ELF-1 (cell line): Measurements from ENCODE around the gene DNAH11.
A peak's percentile ranks its signal among the peaks of the same experiment; 100 is the strongest.
"Not testable (repeated sequence)": the region's sequence is repeated elsewhere in the genome, so short reads cannot be mapped to it uniquely, and the experiment has no call there.

Experiments
- DNase-seq: peaks from one replicate; pipeline ENCODE4 v3.0.0-alpha.2; 2016; ENCODE audit warnings: low read depth, low spot score

DNAH11 gene

DNA sequence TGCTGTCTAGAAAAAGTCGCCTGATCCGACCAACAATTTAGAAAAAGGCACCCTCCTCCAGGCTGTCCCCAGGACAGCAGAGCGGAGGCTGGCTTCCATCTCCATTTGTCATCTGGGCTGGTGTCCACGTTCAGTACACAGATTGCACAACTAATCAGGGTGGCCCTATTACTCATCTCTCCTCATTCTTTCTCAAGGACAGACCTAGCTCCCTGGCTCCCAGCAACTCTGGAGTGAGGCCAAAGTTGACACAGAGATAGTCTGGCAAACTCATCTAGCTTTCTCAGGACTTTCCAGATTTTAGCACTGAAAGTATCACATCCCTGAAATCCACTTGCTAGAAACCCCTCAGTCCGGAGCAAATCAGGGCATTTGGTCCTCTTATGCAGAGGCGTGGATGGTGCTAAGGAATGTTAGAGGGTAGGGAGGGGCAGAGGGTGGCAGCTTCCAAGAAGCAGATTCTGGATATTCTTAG, 75.1 kb downstream of the DNAH11 start:
- DNase-seq = peak; percentile 59

DNA sequence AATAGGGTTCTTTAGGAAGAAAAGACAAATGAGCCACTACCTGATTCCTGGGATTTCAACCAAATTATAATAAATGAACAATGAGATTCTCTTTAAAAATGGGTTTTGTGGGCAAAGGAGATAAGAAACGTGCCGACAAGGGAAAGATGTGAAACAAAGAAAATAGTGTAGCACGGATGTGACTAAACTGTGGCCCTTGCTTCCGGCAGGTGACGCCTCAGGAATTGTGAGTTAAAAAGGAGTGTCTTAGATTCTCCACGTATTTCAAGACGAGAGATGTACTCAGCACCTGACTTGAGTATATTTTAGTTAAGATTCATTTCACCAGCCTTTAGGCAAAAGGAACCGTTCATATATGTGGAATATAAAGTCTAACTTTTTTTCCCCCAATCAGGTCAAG, 75.9 kb downstream of the DNAH11 start:
- no peak for DNase-seq

DNA sequence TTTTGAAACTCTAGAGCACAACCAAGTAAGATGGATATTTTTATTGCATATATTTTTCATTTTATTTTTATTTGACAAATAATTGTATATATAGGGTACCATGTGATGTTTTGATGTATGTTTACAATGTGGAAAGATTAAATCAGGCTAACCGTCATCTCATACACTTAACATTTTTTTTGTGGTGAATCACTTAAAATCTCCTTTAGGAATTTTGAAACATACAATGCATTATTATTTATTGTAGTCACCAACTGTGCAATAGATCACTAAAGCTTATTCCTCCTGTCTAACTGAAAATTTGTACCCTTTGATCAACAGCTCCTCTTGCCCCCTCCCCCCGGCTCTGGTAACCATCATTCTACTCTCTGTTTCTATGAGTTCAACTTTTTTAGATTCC, 77.2 kb downstream of the DNAH11 start:
- DNase-seq = no peak

DNA sequence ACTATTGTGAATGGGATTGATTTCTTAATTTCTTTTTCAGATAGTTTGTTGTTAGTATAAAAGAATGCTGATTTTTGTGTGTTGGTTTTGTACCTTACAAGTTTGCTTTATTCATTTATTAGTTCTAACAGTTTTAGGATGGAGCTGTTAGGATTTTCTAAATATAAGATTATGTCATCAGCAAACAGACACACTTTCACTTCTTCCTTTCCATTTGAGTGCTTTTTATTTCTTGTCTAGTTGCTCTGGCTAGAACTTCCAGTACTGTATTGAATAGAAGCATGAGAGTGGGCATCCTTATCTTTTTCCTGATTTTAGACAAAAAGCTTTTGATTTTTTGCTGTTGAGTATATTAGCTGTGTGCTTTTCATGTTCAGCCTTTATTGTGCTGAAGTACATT, 81.5 kb downstream of the DNAH11 start:
- DNase-seq = no peak

DNA sequence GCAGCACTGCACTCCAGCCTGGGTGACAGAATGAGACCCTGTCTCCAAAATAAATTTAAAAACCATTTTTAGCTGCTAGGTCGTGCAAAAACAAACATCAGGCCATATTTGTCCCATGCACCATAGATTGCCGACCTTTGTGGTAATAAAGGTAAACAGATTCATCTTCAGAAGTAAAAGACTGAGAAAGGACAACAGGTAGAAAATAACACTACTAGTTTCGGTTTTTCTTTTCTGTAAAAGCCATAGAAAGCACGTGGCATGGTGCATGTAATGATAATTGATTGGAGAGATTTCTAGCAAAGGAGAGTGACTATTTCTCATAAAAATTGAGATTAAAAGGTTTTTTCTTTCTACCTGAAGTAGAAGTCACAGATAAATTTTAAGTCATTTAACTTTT, 93.9 kb downstream of the DNAH11 start:
- no peak for DNase-seq

DNA sequence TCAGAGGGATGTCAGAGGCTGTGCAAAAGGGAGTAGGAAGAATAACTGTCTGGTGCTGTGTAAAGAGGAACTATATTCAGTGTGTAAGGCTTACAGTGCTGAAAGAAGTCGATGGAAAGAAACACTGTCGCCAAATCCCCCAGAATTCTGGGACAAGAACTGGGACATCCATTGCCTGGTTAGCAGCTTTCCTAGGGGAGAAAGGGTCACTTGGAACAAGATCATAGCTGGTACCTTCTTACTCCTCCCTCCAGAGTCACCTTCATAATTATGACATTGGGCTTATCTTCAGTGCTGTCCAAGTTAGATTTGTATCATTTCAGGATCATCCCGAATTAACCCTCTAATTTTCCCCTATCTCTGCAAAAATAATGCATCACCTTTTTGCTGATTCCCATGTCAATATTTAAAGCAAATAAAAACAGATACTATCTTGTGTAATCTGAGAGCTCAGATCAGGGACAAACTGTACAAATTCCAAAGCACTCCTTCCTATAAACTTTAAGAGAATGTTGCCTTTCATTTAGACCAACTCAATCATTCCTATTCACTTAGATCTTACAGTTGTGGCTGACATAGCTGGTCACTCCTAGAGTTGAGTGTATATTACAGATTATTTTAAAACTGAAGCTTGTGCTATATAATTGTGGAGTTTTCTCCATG, 96.5 kb downstream of the DNAH11 start:
- no peak for DNase-seq

DNA sequence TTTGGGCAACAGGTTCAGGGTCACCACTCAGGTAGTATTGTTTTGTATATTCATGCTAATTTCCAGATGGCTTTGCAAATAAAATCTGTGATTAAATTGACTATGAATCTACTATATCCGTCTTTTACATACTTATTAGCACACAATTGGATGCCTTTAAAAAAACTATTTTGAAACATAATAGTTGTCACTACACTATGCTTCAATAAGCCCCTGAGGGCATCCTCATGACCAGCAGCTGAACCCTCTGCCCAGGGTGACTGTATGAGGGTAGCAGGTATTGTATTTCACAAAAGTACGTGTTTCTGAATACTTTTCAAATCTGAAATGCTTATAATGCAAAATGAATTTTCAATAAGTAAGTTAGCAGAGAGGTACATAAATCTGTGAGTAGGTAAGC, 97.3 kb downstream of the DNAH11 start:
- DNase-seq = no peak

DNA sequence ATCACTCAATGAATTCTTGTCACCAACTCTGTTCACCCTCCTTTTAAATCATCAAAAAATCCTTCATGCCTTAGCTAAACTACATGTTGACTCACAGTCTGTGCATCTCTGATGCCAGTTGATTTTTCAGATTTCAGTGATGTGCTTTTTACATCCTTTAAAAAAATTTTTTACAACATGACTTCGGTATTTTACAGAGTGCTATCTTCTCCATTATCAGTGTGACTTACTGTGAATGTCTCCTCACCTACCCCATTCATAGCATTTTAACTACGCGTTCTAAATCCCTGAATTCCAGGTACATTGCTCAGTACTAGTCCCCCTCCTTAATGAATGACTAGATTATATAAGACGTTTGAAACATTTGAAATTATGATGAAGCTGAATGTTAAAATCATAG, 98.7 kb downstream of the DNAH11 start:
- DNase-seq = no peak

DNA sequence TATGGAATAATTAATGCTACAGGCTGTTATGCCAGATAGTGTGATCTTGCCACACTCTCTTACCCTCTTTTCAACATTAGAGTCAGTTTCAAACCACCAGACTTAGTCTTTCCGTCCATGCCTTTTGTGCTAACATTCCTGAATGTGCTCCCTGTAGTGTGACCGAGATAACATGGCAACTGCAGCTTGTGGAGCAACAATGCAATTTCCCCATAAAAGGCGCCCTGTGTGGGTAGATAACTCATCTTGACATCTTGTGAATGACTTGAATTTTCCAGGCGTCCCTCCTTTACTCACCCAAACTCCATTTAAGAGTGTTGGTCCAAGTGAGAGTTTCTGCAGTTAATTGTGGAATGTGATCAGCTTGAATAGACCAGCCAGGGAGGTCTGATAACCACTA, 99.6 kb downstream of the DNAH11 start:
- peak; percentile 69 for DNase-seq

DNA sequence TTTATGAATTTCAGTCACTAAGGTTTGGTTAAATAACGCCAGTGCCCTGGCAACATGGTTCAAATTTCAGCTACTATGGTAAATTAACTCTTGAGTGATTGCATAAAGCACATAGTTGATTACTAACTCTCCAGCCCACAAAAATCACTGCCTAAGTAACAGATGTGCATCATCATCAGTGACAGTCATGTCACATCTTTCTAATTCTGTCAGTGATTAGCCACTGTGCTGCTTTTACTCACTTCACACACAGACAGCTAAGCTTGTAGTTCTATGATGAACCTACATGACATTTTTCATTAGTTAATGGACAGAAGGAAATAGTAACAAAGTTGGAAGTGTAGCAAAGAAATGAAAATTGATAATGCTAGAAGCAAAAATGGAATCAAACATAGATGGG, 108.9 kb downstream of the DNAH11 start:
- DNase-seq = no peak

DNA sequence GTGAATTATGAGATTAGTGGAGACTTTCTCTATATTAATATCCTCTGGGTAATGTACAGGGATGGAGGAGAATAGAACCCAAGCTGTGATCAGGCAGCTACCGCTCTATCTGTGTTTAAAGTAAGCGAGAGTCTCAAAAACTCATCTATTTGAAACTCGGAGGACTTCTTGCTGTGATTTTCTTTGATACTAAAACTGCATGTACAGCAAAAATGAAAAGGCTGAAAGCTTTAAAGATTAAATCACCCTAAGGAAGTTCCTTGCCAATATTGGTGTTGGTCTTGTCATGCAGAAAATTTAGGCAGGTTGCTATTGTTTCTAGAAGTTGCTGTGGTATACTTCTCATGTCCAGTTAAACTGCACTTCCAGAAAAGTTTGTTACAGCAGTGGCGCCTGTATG, 110.8 kb downstream of the DNAH11 start:
- DNase-seq = no peak

DNA sequence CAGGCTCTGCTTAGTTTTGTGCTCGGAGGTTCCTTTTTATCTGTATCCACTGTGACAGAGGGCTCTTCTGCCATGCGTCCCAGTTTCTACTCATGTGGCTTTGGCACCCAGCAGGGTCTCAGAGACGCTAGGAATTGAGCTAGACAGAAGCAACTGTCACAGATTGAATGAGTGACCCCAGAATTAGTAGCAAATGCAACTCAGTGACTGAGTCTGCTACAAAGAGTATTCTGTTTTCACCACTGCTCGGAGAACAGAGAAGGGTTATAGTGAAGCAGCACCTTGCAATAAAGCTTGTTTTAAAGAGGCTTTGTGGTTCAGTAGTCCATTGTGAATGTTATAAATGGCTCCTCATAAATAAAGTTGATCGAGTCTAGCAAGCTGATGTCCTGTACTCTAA, 113.2 kb downstream of the DNAH11 start:
- DNase-seq = no peak

DNA sequence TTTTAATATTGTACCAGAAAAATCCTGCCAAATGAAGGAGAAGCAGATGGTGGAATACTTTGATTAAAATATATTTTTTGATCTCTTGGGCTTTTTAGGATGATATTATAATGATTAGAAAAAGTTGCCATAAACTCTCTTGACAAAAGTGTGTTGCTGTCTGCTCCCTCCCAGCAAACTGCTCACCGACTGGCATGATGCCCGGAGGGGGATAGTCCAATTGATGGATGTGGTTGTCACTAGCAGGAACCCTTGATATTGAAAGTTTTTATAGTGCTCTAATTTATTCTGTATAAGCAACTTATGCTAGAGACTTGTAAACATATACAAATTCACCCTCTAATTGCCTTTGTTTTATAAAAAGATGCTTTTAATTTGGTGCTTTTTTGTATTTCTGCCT, 114.0 kb downstream of the DNAH11 start:
- no peak for DNase-seq

DNA sequence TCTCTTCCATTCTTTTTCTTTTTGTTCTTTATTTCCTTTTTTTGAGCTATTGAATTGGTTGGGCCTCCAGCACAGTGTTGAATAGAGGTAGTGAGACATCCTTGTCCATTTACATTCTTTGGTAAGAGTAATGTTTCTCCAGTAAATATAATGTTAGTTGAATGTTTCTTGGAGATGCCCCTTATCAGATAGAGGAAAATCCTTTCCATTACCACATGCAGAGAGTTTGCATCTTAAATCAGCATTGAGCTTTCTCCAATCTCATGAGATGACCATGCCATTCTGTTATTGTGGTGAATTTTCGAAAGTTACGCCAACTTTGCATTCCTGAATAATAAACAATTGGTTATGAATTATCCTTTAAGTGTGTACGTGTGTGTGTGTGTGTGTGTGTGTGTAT, 127.7 kb downstream of the DNAH11 start:
- DNase-seq = no peak

DNA sequence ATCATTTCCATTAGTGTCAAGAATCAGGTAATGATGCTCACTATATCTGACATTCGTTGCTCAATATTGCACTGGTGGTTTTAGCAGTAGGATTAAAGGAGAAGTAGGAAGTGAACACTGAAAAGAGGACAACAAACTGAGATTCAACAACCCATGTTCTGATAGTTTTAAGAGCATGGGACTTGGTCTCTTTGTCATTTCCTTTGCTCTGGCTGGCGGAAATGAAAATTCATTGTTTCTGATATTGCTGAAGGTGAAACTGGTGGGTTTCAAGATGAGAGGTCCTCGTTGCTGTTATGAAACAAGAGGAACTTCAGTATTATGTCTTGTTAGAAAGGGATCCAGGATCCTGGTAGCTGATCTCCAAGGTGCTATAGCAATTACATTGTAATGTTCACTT, 129.0 kb downstream of the DNAH11 start:
- no peak for DNase-seq

DNA sequence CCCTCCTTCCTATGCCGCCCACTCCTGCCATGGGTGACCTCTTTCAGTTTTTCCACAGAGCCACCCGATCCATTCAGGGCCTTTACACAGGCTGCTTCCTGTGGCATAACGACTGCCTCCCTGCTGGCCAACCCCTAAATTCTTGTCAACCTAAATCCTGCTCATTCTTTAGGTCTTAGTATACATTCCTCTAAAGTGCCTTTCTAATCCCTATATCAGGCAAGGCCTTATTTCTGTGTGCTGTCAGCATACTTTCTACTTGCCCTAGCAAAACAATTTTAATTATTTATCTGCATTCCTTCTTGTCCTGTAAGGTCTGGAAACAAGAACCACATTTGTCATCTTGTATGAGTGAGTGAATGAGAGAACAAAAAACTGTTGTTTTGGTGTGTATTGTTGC, 132.4 kb downstream of the DNAH11 start:
- peak; percentile 25 for DNase-seq

DNA sequence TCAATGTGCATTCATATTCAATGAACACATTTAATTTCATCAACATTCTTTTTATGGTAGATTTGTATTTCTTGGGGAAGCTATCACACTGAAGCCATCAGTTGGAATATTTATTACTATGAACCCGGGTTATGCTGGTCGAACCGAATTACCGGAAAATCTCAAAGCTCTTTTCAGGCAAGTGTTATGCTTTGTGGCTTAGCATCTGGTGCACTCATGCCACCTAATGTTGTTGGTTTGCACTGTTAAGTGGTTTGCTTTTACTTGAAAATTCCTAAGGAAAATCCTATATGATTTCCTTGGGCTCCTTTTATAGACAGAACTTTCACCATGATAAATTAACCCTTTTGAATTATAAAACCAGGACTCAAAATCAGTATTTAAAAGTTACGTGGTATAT, 147.9 kb downstream of the DNAH11 start:
- DNase-seq = no peak

DNA sequence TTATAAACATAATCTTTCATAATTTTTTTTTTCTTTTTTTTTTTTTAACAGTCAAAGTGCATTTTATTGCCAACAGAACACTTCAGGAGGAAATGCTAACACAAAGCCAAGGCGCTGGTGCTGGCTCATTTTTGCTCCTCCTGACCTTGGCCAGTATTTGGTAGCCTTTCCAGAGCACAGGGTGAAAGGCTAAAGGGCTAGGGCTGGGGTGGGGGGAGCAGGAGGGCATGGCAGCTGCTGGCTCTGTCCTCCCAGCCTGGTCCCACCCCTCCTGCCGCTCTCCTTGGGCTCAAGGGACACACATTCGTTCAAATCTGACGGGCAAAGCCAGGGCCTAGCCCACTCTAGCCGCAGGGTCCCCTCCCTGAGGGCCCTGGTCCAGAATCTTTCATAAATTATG, 148.3 kb downstream of the DNAH11 start:
- DNase-seq = not testable (repeated sequence)

DNA sequence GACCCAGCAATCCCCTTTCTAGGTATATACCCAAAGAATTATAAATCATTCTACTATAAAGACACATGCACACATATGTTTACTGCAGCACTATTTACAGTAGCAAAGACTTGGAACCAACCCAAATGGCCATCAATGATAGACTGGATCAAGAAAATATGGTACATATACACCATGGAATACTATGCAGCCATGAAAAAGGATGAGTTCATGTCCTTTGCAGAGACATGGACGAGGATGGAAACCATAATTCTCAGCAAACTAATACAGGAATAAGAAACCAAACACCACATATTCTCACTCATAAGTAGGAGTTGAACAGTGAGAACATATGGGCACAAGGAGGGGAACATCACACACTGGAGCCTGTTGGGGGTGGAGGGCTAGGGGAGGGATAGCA, 157.7 kb downstream of the DNAH11 start:
- not testable (repeated sequence) for DNase-seq

DNA sequence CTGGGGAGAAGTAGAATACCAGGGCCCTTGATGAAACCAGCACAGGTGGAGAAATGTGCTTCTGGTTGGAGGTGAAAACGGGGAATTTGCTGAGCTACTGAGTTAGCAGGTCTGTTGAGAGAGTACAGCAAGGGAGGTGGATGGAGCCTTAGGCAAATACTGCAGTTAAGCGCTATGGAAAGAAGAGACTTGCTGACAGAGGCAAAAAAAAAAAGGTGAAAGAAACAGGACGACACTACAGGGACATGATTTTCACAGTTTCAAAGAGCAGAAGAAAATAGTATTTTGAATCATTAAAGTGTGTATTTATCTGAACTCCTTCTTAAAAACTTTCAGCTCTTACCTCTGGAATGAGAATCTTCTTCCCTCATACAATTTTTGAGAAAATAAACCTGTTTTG, 159.5 kb downstream of the DNAH11 start:
- DNase-seq = peak; percentile 28

DNA sequence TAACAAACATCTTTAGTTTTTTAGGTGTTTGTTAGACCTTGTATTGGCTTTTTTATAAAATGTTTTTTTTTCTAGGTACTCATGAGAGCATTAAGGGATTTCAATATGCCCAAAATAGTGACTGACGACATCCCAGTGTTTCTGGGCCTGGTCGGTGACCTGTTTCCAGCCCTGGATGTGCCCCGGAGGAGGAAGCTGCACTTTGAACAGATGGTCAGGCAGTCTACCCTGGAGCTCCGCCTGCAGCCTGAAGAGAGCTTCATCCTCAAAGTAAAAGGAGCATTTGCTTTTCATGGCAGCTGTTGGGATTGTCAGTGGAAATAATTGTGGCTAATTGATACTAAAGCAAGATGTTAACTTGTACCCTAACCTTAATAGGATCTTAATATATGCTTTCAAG, 161.5 kb downstream of the DNAH11 start:
- peak; percentile 2 for DNase-seq

DNA sequence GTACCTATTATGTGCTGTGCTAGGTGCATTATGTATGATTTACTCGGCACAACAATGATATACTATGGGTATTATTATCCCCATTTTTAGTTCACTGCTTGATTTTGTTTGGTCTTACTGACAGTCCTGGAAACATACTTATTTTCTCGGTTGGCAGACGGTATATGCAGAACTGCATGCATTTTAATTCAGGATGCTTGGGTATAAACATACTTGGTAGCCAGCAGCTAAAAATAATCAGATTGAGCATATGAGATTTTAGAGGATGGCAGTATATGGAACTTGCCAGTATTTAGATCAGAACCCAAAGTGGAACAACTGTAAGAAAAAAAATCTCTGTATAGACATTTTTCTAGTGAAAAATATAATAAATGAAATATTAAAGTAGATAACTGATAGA, 163.3 kb downstream of the DNAH11 start:
- no peak for DNase-seq

DNA sequence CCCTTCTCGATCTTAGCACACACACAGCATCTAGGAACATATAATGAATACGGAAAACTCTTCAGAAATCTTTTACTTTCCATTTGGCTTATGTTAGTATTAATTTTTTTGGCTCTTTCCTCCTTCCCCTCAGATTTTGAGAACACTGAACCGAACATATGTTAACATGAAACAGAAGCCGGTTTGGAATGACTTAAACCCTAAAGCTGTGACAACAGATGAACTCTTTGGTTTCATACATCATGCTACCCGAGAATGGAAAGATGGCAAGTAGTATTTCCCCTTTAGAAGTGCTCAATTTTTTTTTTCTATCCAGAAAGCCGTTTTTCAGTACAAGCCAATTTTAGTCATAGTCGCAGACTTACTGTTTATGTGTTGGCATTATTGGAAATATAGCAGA, 164.7 kb downstream of the DNAH11 start:
- no peak for DNase-seq

DNA sequence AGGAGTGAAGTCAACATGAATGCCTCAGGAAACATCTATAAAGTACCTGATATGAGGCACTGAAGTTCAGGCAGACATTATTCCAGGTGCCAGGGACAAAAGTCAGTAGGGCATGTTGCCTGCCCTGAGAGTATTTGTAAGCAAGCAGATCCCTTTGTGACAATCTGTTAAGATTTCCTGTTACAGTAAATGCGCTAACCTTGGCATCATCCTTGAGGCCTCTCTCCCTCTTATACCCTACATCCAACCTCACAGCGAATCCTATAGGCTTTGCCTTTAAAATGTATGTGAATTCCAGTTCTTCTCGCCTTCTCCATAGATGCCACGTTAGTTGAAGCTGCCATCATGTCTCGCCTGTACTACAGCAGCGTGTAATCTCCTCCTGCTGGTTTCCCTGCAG, 165.3 kb downstream of the DNAH11 start:
- DNase-seq = no peak
